HFF-Myc (cell line): ENCODE measurements around the gene JMJD1C.

ENCODE experiments used
- DNase-seq: peaks from one replicate; pipeline ENCODE4 v3.0.0-alpha.2; 2011; ENCODE audit warnings: low read depth; ENCODE audit errors: extremely low read depth
- H3K4me3 ChIP-seq: replicated peaks from 2 replicates; pipeline ENCODE4 v1.5.1; 2011; ENCODE audit warnings: low read depth, mild to moderate bottlenecking, control low read depth, low read length
- CTCF ChIP-seq: IDR thresholded peaks from 2 replicates; pipeline ENCODE4 v1.5.1; 2012; ENCODE audit warnings: mild to moderate bottlenecking, low read depth, low read length, control low read depth; ENCODE audit errors: missing control alignments

JMJD1C gene

GRCh38 chr10:63224241-63224640 is 241.5 kb downstream of the JMJD1C start:
- no peak for DNase-seq
- no peak overlapping the region for H3K4me3 ChIP-seq
- no peak for TF ChIP-seq CTCF

- no peak for TF ChIP-seq CTCF
- no peak for DNase-seq
- H3K4me3 ChIP-seq = no peak overlapping the region
Measured at GRCh38 chr10:63221950-63222349, 243.8 kb downstream of the JMJD1C start.

- DNase-seq = no peak
- H3K4me3 ChIP-seq = no peak overlapping the region
- no peak for TF ChIP-seq CTCF
Measured at GRCh38 chr10:63219749-63220148, 246.0 kb downstream of the JMJD1C start.

GRCh38 chr10:63217120-63217605 is 248.6 kb downstream of the JMJD1C start:
- DNase-seq = no peak
- H3K4me3 ChIP-seq = no peak overlapping the region

GRCh38 chr10:63214571-63214970 is 251.2 kb downstream of the JMJD1C start:
- no peak for DNase-seq
- no peak for TF ChIP-seq CTCF
- no peak overlapping the region for H3K4me3 ChIP-seq

More at GRCh38 chr10:63217120-63217605, 248.6 kb downstream of the JMJD1C start:
- TF ChIP-seq CTCF = peak; percentile 38

- no peak for TF ChIP-seq CTCF
- no peak overlapping the region for H3K4me3 ChIP-seq
- no peak for DNase-seq
Measured at GRCh38 chr10:63213489-63213888, 252.3 kb downstream of the JMJD1C start.

GRCh38 chr10:63210611-63211196 is 255.1 kb downstream of the JMJD1C start:
- no peak overlapping the region for H3K4me3 ChIP-seq
- no peak for TF ChIP-seq CTCF
- no peak for DNase-seq
